ENCODE results near the gene GNAS.
"Not testable (repeated sequence)": the region's sequence is repeated elsewhere in the genome, so short reads cannot be mapped to it uniquely, and the experiment has no call there.

The GNAS gene

GRCh38 chr20:58852543-58853271 is at the start of gene GNAS:
TSS of gene GNAS (plus strand) at chr20:58852716.
- DNase-seq, result peak; percentile 63 to 75

- no peak for DNase-seq
Observed at GRCh38 chr20:58803533-58803932, 49.0 kb upstream of the GNAS start.

- DNase-seq, result no peak
Observed at GRCh38 chr20:58807801-58808200, 44.7 kb upstream of the GNAS start.

GRCh38 chr20:58808271-58809046 is 44.1 kb upstream of the GNAS start:
- DNase-seq, result no peak

GRCh38 chr20:58810116-58810878 is 42.2 kb upstream of the GNAS start:
- no peak for DNase-seq

GRCh38 chr20:58810879-58811250 is 41.7 kb upstream of the GNAS start:
- DNase-seq, result no peak

- DNase-seq, result no peak
Observed at GRCh38 chr20:58811334-58811733, 41.2 kb upstream of the GNAS start.

GRCh38 chr20:58813369-58813768 is 39.1 kb upstream of the GNAS start:
- DNase-seq, result no peak

GRCh38 chr20:58815448-58815847 is 37.1 kb upstream of the GNAS start:
- DNase-seq, result no peak

GRCh38 chr20:58816051-58816450 is 36.5 kb upstream of the GNAS start:
- DNase-seq, result no peak

GRCh38 chr20:58816957-58817651 is 35.4 kb upstream of the GNAS start:
- DNase-seq, result no peak

- no peak for DNase-seq
Observed at GRCh38 chr20:58817748-58818147, 34.8 kb upstream of the GNAS start.

- peak; percentile 59 to 71 for DNase-seq
Observed at GRCh38 chr20:58818586-58819285, 33.8 kb upstream of the GNAS start.

- DNase-seq, result no peak
Observed at GRCh38 chr20:58819921-58820320, 32.6 kb upstream of the GNAS start.

- not testable (repeated sequence) for DNase-seq
Observed at GRCh38 chr20:58820515-58820914, 32.0 kb upstream of the GNAS start.

- DNase-seq, result no peak
Observed at GRCh38 chr20:58822149-58822548, 30.4 kb upstream of the GNAS start.

- no peak for DNase-seq
Observed at GRCh38 chr20:58822748-58823730, 29.5 kb upstream of the GNAS start.

GRCh38 chr20:58824843-58825242 is 27.7 kb upstream of the GNAS start:
- no peak for DNase-seq

- no peak for DNase-seq
Observed at GRCh38 chr20:58825450-58825849, 27.1 kb upstream of the GNAS start.

- DNase-seq, result no peak
Observed at GRCh38 chr20:58826271-58826670, 26.2 kb upstream of the GNAS start.

- no peak for DNase-seq
Observed at GRCh38 chr20:58828136-58828535, 24.4 kb upstream of the GNAS start.
